Ovary (tissue), 3 donors: ENCODE measurements around the gene NPPA.

Experiments used
- CTCF ChIP-seq, 3 donors: fragments of 450-650 bp in 2 of 3; fragments of 200-600 bp in 1 of 3; IDR thresholded peaks; one replicate each; pipeline versions ENCODE4 v1.5.1 to v1.8.0; 2016 to 2022; ENCODE audit warnings: antibody characterized with exemption in 3 of 3, mild to moderate bottlenecking in 1 of 3
- POLR2A ChIP-seq: fragments of 450-650 bp; IDR thresholded peaks from one replicate; pipeline ENCODE4 v1.6.1; 2017; ENCODE audit warnings: antibody characterized with exemption, mild to moderate bottlenecking, moderate library complexity
- donor health status: DM: no; HTN: no; CAD: no.

- TF ChIP-seq CTCF (IDR thresholded peaks at IDR 0.05) (no peak), POLR2A (no peak)
Measured at GRCh38 chr1:11800391-11800755, 47.2 kb downstream of the NPPA start.
